MCF 10A (cell line): ENCODE measurements around the gene TMEM109. TPM values are rescaled to one million over a fixed set of nuclear protein-coding genes. Genes with fewer than 3 reads are reported as not detected.

ENCODE experiments used
- BruUV-seq: library from RNA; stranded (reverse); fragments of 400-500 nt; replicated peaks from 2 replicates; lab custom pipeline; 2021; lab: Mats Ljungman, UMichigan
- CTCF ChIA-PET: fragments of 300-600 bp; sonication (Branson Sonifier 250); formaldehyde crosslinking; extraction: SDS; loops from one replicate; lab custom pipeline; 2021; ENCODE audit warnings: antibody characterized with exemption, inconsistent platforms; lab: Yijun Ruan, JAX
- POLR2A ChIA-PET: fragments of 300-600, 350-650 bp; sonication (Branson Sonifier 250); formaldehyde crosslinking; extraction: SDS; loops from one replicate; lab custom pipeline; 2020; ENCODE audit warnings: antibody characterized with exemption, inconsistent platforms; lab: Yijun Ruan, JAX
- DNase-seq: peaks from one replicate; pipeline ENCODE4 v3.0.0-alpha.2; 2018; ENCODE audit not compliant: unreplicated experiment
- H3K27ac Mint-ChIP-seq: one replicate; pipeline ENCODE4 v1.8.0; 2022; ENCODE audit warnings: mild to moderate bottlenecking, low read depth, mixed read lengths; ENCODE audit not compliant: unreplicated experiment
- H3K27me3 Mint-ChIP-seq: one replicate; pipeline ENCODE4 v1.8.0; 2022; ENCODE audit warnings: mixed read lengths; ENCODE audit not compliant: insufficient read depth, unreplicated experiment
- H3K36me3 Mint-ChIP-seq: one replicate; pipeline ENCODE4 v1.8.0; 2022; ENCODE audit warnings: mild to moderate bottlenecking, moderate library complexity, mixed read lengths; ENCODE audit not compliant: insufficient read depth, unreplicated experiment
- H3K4me1 Mint-ChIP-seq: one replicate; pipeline ENCODE4 v1.8.0; 2022; ENCODE audit warnings: mixed read lengths; ENCODE audit not compliant: insufficient read depth, unreplicated experiment
- H3K4me3 Mint-ChIP-seq: one replicate; pipeline ENCODE4 v1.8.0; 2022; ENCODE audit warnings: mild to moderate bottlenecking, moderate library complexity, mixed read lengths; ENCODE audit not compliant: unreplicated experiment
- H3K9me3 Mint-ChIP-seq: one replicate; pipeline ENCODE4 v1.8.0; 2022; ENCODE audit warnings: mixed read lengths; ENCODE audit not compliant: unreplicated experiment
- intact Hi-C: fragments of 100-400 bp; cut with micrococcal nuclease; formaldehyde crosslinking; loops from 2 replicates; pipeline ENCODE4 v1.14.1; 2022
- total RNA-seq: library from RNA; stranded (reverse); gene quantifications from 2 replicates; pipeline ENCODE4 v1.2.3, GENCODE V29; 2022
- TF ChIP-seq, protein P1 (sequence below): fragments of 200-600 bp; IDR thresholded peaks from one replicate; pipeline ENCODE4 v1.8.0; 2022; ENCODE audit warnings: antibody characterized with exemption, mild to moderate bottlenecking; ENCODE audit not compliant: unreplicated experiment

The TMEM109 gene
- total RNA-seq, 1 experiment from 2014 or later, result 45.8 TPM

DNA sequence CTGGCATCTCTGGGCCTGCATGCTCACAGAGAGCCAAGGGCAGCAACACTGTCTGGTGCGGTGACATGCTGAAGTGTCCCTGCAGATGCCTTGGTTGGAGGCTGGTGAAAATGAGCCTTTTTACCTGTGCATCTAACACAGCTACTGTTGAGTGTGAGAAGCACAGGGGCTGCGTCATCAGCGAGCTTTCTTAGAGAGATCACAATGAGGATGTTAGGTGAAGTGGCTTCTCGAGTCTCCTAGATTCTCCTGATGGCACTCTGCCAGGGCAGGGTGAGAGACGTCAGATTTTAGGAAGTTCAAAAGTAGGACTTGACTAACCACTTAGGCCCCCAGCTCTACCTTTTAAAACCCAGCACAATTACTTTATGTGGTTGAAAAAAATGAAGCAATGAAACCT is 41.6 kb downstream of the TMEM109 start:
- BruUV-seq, result no TSS peak
- Mint-ChIP-seq H3K27ac (no peak overlapping the region), H3K9me3 (no peaks in the 10 kb centered on the region), H3K4me3 (no peak overlapping the region), H3K27me3 (peaks cover 3% of the 10 kb centered on the region), H3K36me3 (no peaks in the 10 kb centered on the region), H3K4me1 (peaks cover 8% of the 10 kb centered on the region)
- TF ChIP-seq, protein P1, sequence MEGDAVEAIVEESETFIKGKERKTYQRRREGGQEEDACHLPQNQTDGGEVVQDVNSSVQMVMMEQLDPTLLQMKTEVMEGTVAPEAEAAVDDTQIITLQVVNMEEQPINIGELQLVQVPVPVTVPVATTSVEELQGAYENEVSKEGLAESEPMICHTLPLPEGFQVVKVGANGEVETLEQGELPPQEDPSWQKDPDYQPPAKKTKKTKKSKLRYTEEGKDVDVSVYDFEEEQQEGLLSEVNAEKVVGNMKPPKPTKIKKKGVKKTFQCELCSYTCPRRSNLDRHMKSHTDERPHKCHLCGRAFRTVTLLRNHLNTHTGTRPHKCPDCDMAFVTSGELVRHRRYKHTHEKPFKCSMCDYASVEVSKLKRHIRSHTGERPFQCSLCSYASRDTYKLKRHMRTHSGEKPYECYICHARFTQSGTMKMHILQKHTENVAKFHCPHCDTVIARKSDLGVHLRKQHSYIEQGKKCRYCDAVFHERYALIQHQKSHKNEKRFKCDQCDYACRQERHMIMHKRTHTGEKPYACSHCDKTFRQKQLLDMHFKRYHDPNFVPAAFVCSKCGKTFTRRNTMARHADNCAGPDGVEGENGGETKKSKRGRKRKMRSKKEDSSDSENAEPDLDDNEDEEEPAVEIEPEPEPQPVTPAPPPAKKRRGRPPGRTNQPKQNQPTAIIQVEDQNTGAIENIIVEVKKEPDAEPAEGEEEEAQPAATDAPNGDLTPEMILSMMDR, result no peak
- intact Hi-C loops, result no loop called here
- DNase-seq, result no peak
- CTCF ChIA-PET, result interaction anchor here (1.3 kb wide), 1 partner anchor 14 kb away, joined by 3 read pairs; no protein-coding TSS in a partner anchor
- POLR2A ChIA-PET, result no interaction called here

DNA sequence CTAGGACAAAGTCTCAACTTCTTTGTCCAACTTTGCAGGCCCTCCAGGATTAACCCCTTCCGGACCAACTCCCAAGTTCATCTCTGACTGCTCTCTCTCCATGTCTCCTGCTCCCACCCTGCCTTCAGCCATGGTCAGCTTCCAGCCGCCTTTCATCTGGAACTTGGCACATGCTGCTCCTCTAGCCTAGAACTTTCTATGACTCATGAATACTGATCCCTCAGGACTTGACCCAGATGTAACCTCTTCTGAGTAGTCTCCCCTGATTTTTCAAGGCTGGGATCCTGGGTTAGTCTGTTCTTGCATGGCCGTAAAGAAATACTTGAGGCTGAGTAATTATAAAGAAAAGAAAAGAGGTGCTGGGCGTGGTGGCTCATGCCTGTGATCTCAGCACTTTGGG is 43.2 kb downstream of the TMEM109 start:
- BruUV-seq, result no TSS peak
- POLR2A ChIA-PET, result no interaction called here
- Mint-ChIP-seq H3K27ac (no peak overlapping the region), H3K4me1 (peaks cover 6% of the 10 kb centered on the region), H3K27me3 (peaks cover 12% of the 10 kb centered on the region), H3K4me3 (no peak overlapping the region), H3K36me3 (no peaks in the 10 kb centered on the region), H3K9me3 (no peaks in the 10 kb centered on the region)
- TF ChIP-seq, protein P1, result no peak
- intact Hi-C loops, result no loop called here
- peak; percentile 35 for DNase-seq
- CTCF ChIA-PET, result interaction anchor here (0.6 kb wide), 1 partner anchor 17 kb away, joined by 3 read pairs; no protein-coding TSS in a partner anchor

DNA sequence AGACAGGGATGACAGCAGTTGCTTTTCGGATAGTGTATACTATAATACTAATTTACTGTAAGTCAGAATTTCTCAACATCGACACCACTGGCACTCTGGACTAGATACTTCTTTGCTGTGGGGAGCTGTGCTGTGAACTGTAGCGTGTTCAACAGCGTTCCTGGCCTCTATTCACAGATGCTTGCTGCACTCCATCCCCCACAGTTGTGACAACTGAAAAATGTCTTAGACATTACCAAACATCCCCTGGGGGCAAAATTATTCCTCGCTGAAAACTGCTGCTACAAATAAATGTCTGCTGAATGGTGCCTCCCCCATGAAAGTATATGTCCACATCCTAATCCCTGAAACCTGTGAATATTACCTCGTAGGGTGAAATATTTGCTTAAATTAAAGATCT is 45.5 kb downstream of the TMEM109 start:
- intact Hi-C loops, result no loop called here
- BruUV-seq, result no TSS peak

DNA sequence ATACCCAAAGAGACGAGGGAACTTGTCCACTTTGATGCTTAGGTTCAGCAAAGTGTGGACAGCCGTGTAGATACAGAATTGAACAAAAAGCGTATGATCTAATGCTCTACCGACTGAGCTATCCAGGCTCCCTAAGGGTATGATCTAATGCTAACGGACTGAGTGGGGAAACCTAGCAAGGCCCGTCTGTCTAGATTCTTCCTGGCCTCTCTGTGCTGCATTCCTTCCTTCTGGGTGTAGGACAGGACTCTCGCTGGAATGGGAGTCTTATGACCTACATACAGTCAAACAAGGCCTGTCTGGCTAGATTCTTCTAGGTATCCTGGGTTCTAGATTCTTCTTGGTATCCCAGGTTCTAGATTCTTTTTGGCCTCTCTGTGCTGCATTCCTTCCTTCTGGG is 46.4 kb downstream of the TMEM109 start:
- no peak overlapping the region for H3K4me3 Mint-ChIP-seq
- intact Hi-C loops, result no loop called here
- POLR2A ChIA-PET, result no interaction called here
- no peaks in the 10 kb centered on the region for H3K9me3 Mint-ChIP-seq
- no peak overlapping the region for H3K27ac Mint-ChIP-seq
- H3K4me1 Mint-ChIP-seq, result no peaks in the 10 kb centered on the region
- peaks cover 12% of the 10 kb centered on the region for H3K27me3 Mint-ChIP-seq
- H3K36me3 Mint-ChIP-seq, result no peaks in the 10 kb centered on the region
- no peak for DNase-seq
- TF ChIP-seq, protein P1, result no peak
- CTCF ChIA-PET, result interaction anchor here (0.9 kb wide), 1 partner anchor 16 kb away, joined by 3 read pairs; no protein-coding TSS in a partner anchor
- no TSS peak for BruUV-seq

More for the DNA sequence above, 45.5 kb downstream of the TMEM109 start:
- no peaks in the 10 kb centered on the region for H3K4me1 Mint-ChIP-seq
- no peaks in the 10 kb centered on the region for H3K36me3 Mint-ChIP-seq
- DNase-seq, result no peak
- no peaks in the 10 kb centered on the region for H3K9me3 Mint-ChIP-seq
- H3K27ac Mint-ChIP-seq, result no peak overlapping the region
- TF ChIP-seq, protein P1, result no peak
- CTCF ChIA-PET, result interaction anchor here (0.6 to 0.9 kb wide), 3 partner anchors 8 to 15 kb away, joined by 3 read pairs; no protein-coding TSS in a partner anchor
- peaks cover 12% of the 10 kb centered on the region for H3K27me3 Mint-ChIP-seq
- H3K4me3 Mint-ChIP-seq, result no peak overlapping the region
- POLR2A ChIA-PET, result interaction anchor here (1.0 kb wide), 1 partner anchor 10 kb away, joined by 3 read pairs; no protein-coding TSS in a partner anchor
